Psoas muscle (tissue), 8 donors: Measurements from ENCODE around the gene NUTM2A. TPM values are rescaled to one million over a fixed set of nuclear protein-coding genes. Genes with fewer than 3 reads are reported as not detected.
"Not testable (repeated sequence)": the region's sequence is repeated elsewhere in the genome, so short reads cannot be mapped to it uniquely, and the experiment has no call there.

Source experiments
- ATAC-seq, 4 donors: fragments of 200-7000 bp; cut with Tn5 transposase; one replicate each; pipeline ENCODE4 v1.9.1; 2020; ENCODE audit warnings: moderate library complexity in 3 of 4, mild to moderate bottlenecking in 2 of 4
- DNase-seq, 2 donors: peaks; one replicate each; pipeline ENCODE4 v3.0.0-alpha.2; 2020
- H3K27ac ChIP-seq: fragments of 200-600 bp; one replicate; pipeline ENCODE4 v1.8.0; 2022
- H3K27me3 ChIP-seq, 3 donors: fragments of 200-600 bp in 1 of 3; one replicate each; pipeline versions ENCODE4 v1.6.1 to v1.8.0; 2013 to 2022; ENCODE audit warnings: low read length in 2 of 3, mild to moderate bottlenecking in 2 of 3, moderate library complexity in 1 of 3; ENCODE audit not compliant: insufficient read depth in 3 of 3
- H3K36me3 ChIP-seq, 2 donors: fragments of 200-600 bp in 1 of 2; one replicate each; pipeline versions ENCODE4 v1.6.1 to v1.8.0; 2013 to 2022; ENCODE audit warnings: low read depth in 1 of 2, mild to moderate bottlenecking in 1 of 2, moderate library complexity in 1 of 2; ENCODE audit not compliant: insufficient read depth in 1 of 2
- H3K4me1 ChIP-seq: fragments of 200-600 bp; one replicate; pipeline ENCODE4 v1.8.0; 2022
- H3K4me3 ChIP-seq: fragments of 200-600 bp; one replicate; pipeline ENCODE4 v1.8.0; 2022; ENCODE audit warnings: mild to moderate bottlenecking
- H3K9me3 ChIP-seq: fragments of 200-600 bp; one replicate; pipeline ENCODE4 v1.8.0; 2022
- WGBS, 3 donors: extraction: QIAGEN DNeasy Blood & Tissue Kit; methylation state at CpG; one replicate each; pipeline versions ENCODE4 v1.1.6 to v1.1.7; 2013; 5-methylcytosine and 5-hydroxymethylcytosine counted together
- intact Hi-C, 2 donors: fragments of 100-400 bp; cut with DNase I; formaldehyde crosslinking; loops; one replicate each; pipeline versions ENCODE4 v1.11.0 to v1.14.2; 2022
- long read RNA-seq, 2 donors: library from polyadenylated mRNA; unstranded; transcript quantifications; one replicate each; pipeline ENCODE4 v2.0.0, GENCODE V29; 2021
- polyA plus RNA-seq, 3 donors: library from polyadenylated mRNA; stranded (reverse); fragments of 200-250 nt; gene quantifications; one replicate each; pipeline ENCODE4 v1.2.3, GENCODE V29; 2013
- total RNA-seq, 4 donors: library from RNA; stranded (reverse); fragmentation: NEBNext Ultra II Directional in 2 of 4; extraction: Animal tissue kit (Norgen Biotek cat#: 25700) in 2 of 4; gene quantifications; one replicate each; pipeline versions ENCODE4 v1.2.1 to v1.2.4, GENCODE V29; 2021 to 2023
- donor health status: healthy with polysubstance abuse.
- donor health status: DM: no; HTN: no; CAD: no; lungs with moderate emphysema.
- donor health status: Bipolar disorder and iron deficiency.
- donor health status: healthy.
- donor health status: DM: yes; HTN: yes; CAD: no.
- donor health status: DM: no; HTN: no; CAD: no.
- donor health status: DM: no; HTN: no; CAD: no.
- donor health status: DM: yes; HTN: yes; CAD: no.

Gene NUTM2A
- total RNA-seq (1 to 10 TPM in 3 of 4 donors, under 1 TPM in 1; 0.53 to 1.2 (median 1.0) TPM), polyA plus RNA-seq (1 to 10 TPM in 2 of 3 donors, under 1 TPM in 1; 0.49 to 1.4 (median 1.1) TPM)
- long read RNA-seq, donor 1, result 0 reads
- long read RNA-seq, donor 2, result 0 reads

- H3K27me3 ChIP-seq, H3K27ac ChIP-seq, H3K4me3 ChIP-seq, DNase-seq, ATAC-seq, H3K4me1 ChIP-seq, H3K36me3 ChIP-seq, intact Hi-C loops, H3K9me3 ChIP-seq: not testable (repeated sequence)
- WGBS, 3 donors, result no CpG with 5 or more reads among the region's 3 CpGs
Measured at GRCh38 chr10:87225148-87225547, at the start of gene NUTM2A. NUTM2A (plus strand) TSS chr10:87225448; CDS start chr10:87225831, 383 bp downstream.

GRCh38 chr10:87177587-87177986, 47.7 kb upstream of the NUTM2A start:
- DNase-seq, ATAC-seq, intact Hi-C loops, H3K27me3 ChIP-seq, H3K9me3 ChIP-seq, H3K4me3 ChIP-seq, H3K27ac ChIP-seq, H3K4me1 ChIP-seq, H3K36me3 ChIP-seq: not testable (repeated sequence)
- 83 to 100% (median 96%) methylated on average over 1 to 3 of the region's 3 CpGs for WGBS, 3 donors

- ATAC-seq, result not testable (repeated sequence)
Measured at GRCh38 chr10:87184421-87184820, 40.8 kb upstream of the NUTM2A start.

GRCh38 chr10:87186016-87186415, 39.2 kb upstream of the NUTM2A start:
- H3K27me3 ChIP-seq, ATAC-seq, DNase-seq, intact Hi-C loops, H3K27ac ChIP-seq, H3K9me3 ChIP-seq, H3K4me3 ChIP-seq, H3K4me1 ChIP-seq: not testable (repeated sequence)
- H3K36me3 ChIP-seq, result peaks cover 0 to 33% of the 10 kb centered on the region in 2 donors
- 92 to 100% (median 96%) methylated on average over 3 to 4 of the region's 4 CpGs for WGBS, 3 donors

More at GRCh38 chr10:87184421-87184820, 40.8 kb upstream of the NUTM2A start:
- 87 to 91% (median 91%) methylated on average over 6 of the region's 6 CpGs for WGBS, 3 donors
- H3K27me3 ChIP-seq, DNase-seq, H3K27ac ChIP-seq, H3K4me1 ChIP-seq, intact Hi-C loops, H3K9me3 ChIP-seq, H3K4me3 ChIP-seq: not testable (repeated sequence)
- H3K36me3 ChIP-seq, result peaks cover 0 to 35% of the 10 kb centered on the region in 2 donors

GRCh38 chr10:87187573-87187972, 37.7 kb upstream of the NUTM2A start:
- H3K27ac ChIP-seq, ATAC-seq, DNase-seq, H3K27me3 ChIP-seq, H3K4me1 ChIP-seq, intact Hi-C loops, H3K4me3 ChIP-seq, H3K9me3 ChIP-seq: not testable (repeated sequence)
- WGBS, 3 donors, result 83 to 99% (median 94%) methylated on average over 3 of the region's 3 CpGs
- peaks cover 0 to 33% of the 10 kb centered on the region in 2 donors for H3K36me3 ChIP-seq

GRCh38 chr10:87191841-87192240, 33.4 kb upstream of the NUTM2A start:
- H3K4me1 ChIP-seq, H3K4me3 ChIP-seq, H3K27ac ChIP-seq, ATAC-seq, intact Hi-C loops, H3K9me3 ChIP-seq, DNase-seq, H3K27me3 ChIP-seq: not testable (repeated sequence)
- 83 to 94% (median 91%) methylated on average over 2 to 3 of the region's 3 CpGs for WGBS, 3 donors
- peaks cover 0 to 19% of the 10 kb centered on the region in 2 donors for H3K36me3 ChIP-seq

- DNase-seq, H3K4me1 ChIP-seq, H3K36me3 ChIP-seq, H3K27me3 ChIP-seq, H3K9me3 ChIP-seq, intact Hi-C loops: not testable (repeated sequence)
- Histone ChIP-seq H3K4me3 (peak overlapping the region; percentile 49), H3K27ac (peak overlapping the region; percentile 14)
- ATAC-seq, result peak; percentile 86 to 92 (median 90)
- 13 to 16% (median 13%) methylated on average over 6 of the region's 6 CpGs for WGBS, 3 donors
Measured at GRCh38 chr10:87200924-87201323, 24.3 kb upstream of the NUTM2A start.

GRCh38 chr10:87204801-87205200, 20.4 kb upstream of the NUTM2A start:
- DNase-seq, H3K27me3 ChIP-seq, H3K4me3 ChIP-seq, H3K4me1 ChIP-seq, intact Hi-C loops, H3K27ac ChIP-seq, H3K9me3 ChIP-seq, H3K36me3 ChIP-seq, ATAC-seq: not testable (repeated sequence)
- 52 to 74% (median 56%) methylated on average over 2 of the region's 4 CpGs for WGBS, 3 donors

GRCh38 chr10:87206922-87207321, 18.3 kb upstream of the NUTM2A start:
- H3K4me1 ChIP-seq, H3K4me3 ChIP-seq, intact Hi-C loops, H3K9me3 ChIP-seq, H3K36me3 ChIP-seq, H3K27ac ChIP-seq, ATAC-seq, H3K27me3 ChIP-seq, DNase-seq: not testable (repeated sequence)
- 44 to 54% (median 44%) methylated on average over 4 of the region's 4 CpGs for WGBS, 3 donors

GRCh38 chr10:87210309-87210708, 14.9 kb upstream of the NUTM2A start:
- H3K4me1 ChIP-seq, H3K4me3 ChIP-seq, intact Hi-C loops, H3K27me3 ChIP-seq, ATAC-seq, H3K36me3 ChIP-seq, H3K9me3 ChIP-seq, H3K27ac ChIP-seq, DNase-seq: not testable (repeated sequence)
- WGBS, 3 donors, result 93 to 99% (median 95%) methylated on average over 5 of the region's 5 CpGs

GRCh38 chr10:87211848-87212247, 13.4 kb upstream of the NUTM2A start:
- H3K36me3 ChIP-seq, H3K27ac ChIP-seq, ATAC-seq, intact Hi-C loops, DNase-seq, H3K4me3 ChIP-seq, H3K9me3 ChIP-seq, H3K27me3 ChIP-seq, H3K4me1 ChIP-seq: not testable (repeated sequence)
- WGBS, 3 donors, result 85 to 89% (median 85%) methylated on average over 2 of the region's 2 CpGs
